IMR-90 (cell line): ENCODE measurements around the gene BCL2. TPM values are rescaled to one million over a fixed set of nuclear protein-coding genes. Genes with fewer than 3 reads are reported as not detected.

ENCODE experiments used
- ATAC-seq: fragments of 200-7000 bp; cut with Tn5 transposase; 2 replicates; pipeline ENCODE4 v1.9.1; 2020; ENCODE audit warnings: low read depth, mild to moderate bottlenecking, moderate library complexity
- BruUV-seq: library from RNA; stranded (reverse); fragments of 400-500 nt; replicated peaks from 2 replicates; lab custom pipeline; 2021; lab: Mats Ljungman, UMichigan
- CTCF ChIA-PET: fragments of 300-600 bp; formaldehyde crosslinking; extraction: SDS; loops from one replicate; lab custom pipeline; 2021; ENCODE audit warnings: antibody characterized with exemption; lab: Yijun Ruan, JAX
- POLR2A ChIA-PET: fragments of 300-600 bp; sonication (Branson Sonifier 250); formaldehyde crosslinking; loops from one replicate; lab custom pipeline; 2022; ENCODE audit warnings: antibody characterized with exemption; ENCODE audit not compliant: unreplicated experiment; lab: Charles Lee
- DNase-seq: peaks from one replicate; pipeline ENCODE4 v3.0.0; 2013
- H2AFZ ChIP-seq: replicated peaks from 2 replicates; pipeline ENCODE3; 2013; ENCODE audit warnings: low read length, mild to moderate bottlenecking; ENCODE audit not compliant: poor library complexity
- H2AK5ac ChIP-seq: 2 replicates; pipeline ENCODE4 v1.6.1; 2013; ENCODE audit warnings: low read depth, low read length, inconsistent platforms
- H2AK9ac ChIP-seq: replicated peaks from 2 replicates; pipeline ENCODE3; 2013; ENCODE audit warnings: mild to moderate bottlenecking, low read depth, low read length, moderate library complexity; ENCODE audit not compliant: poor library complexity
- H2BK120ac ChIP-seq: 2 replicates; pipeline ENCODE4 v1.6.1; 2013; ENCODE audit warnings: low read depth, low read length, inconsistent platforms
- H2BK15ac ChIP-seq: 3 replicates; pipeline ENCODE4 v1.6.1; 2013; ENCODE audit warnings: low read depth, low read length, inconsistent platforms
- H2BK20ac ChIP-seq: 2 replicates; pipeline ENCODE4 v1.6.1; 2013; ENCODE audit warnings: low read depth, mild to moderate bottlenecking, inconsistent platforms, low read length, moderate library complexity
- H2BK5ac ChIP-seq: 2 replicates; pipeline ENCODE4 v1.6.1; 2013; ENCODE audit warnings: mild to moderate bottlenecking, low read depth, low read length, inconsistent platforms; ENCODE audit not compliant: poor library complexity, severe bottlenecking
- H3K14ac ChIP-seq: replicated peaks from 2 replicates; pipeline ENCODE4 v1.6.1; 2013; ENCODE audit warnings: low read depth, low read length, inconsistent platforms
- H3K18ac ChIP-seq: 2 replicates; pipeline ENCODE4 v1.6.1; 2013; ENCODE audit warnings: low read depth, low read length, control low read depth
- H3K23ac ChIP-seq: 2 replicates; pipeline ENCODE4 v1.6.1; 2013; ENCODE audit warnings: low read depth, low read length, inconsistent platforms
- H3K27ac ChIP-seq: 2 replicates; pipeline ENCODE4 v1.5.1; 2013; ENCODE audit warnings: mild to moderate bottlenecking, control low read depth, low read length; ENCODE audit not compliant: insufficient read depth
- H3K27me3 ChIP-seq: 2 replicates; pipeline ENCODE4 v1.6.1; 2013; ENCODE audit warnings: low read length; ENCODE audit not compliant: control insufficient read depth, insufficient read depth
- H3K36me3 ChIP-seq: 2 replicates; pipeline ENCODE4 v1.6.1; 2013; ENCODE audit warnings: low read length, mixed read lengths; ENCODE audit not compliant: control insufficient read depth, insufficient read depth
- H3K4ac ChIP-seq: 2 replicates; pipeline ENCODE4 v1.6.1; 2013; ENCODE audit warnings: low read depth, low read length, inconsistent platforms
- H3K4me1 ChIP-seq: 2 replicates; pipeline ENCODE4 v1.6.1; 2013; ENCODE audit warnings: low read length, mixed read lengths; ENCODE audit not compliant: control insufficient read depth, insufficient read depth
- H3K4me2 ChIP-seq: 2 replicates; pipeline ENCODE4 v1.6.1; 2013; ENCODE audit warnings: low read depth, mild to moderate bottlenecking, control low read depth, low read length, moderate library complexity
- H3K4me3 ChIP-seq: 2 replicates; pipeline ENCODE4 v1.5.1; 2013; ENCODE audit warnings: low read depth, mild to moderate bottlenecking, control low read depth, low read length, moderate library complexity; ENCODE audit not compliant: insufficient read depth
- H3K56ac ChIP-seq: 2 replicates; pipeline ENCODE4 v1.6.1; 2013; ENCODE audit warnings: low read length, inconsistent platforms; ENCODE audit not compliant: insufficient read depth; ENCODE audit errors: extremely low read depth
- H3K79me1 ChIP-seq, 2 experiments: 2 replicates each; pipeline ENCODE4 v1.6.1; 2013; ENCODE audit warnings: low read length in 2 of 2, inconsistent platforms in 1 of 2, low read depth in 1 of 2
- H3K9ac ChIP-seq: 2 replicates; pipeline ENCODE4 v1.6.1; 2013; ENCODE audit warnings: low read depth, low read length, control low read depth
- H3K9me1 ChIP-seq: 2 replicates; pipeline ENCODE4 v1.6.1; 2013; ENCODE audit warnings: low read length, inconsistent platforms; ENCODE audit not compliant: insufficient read depth
- H3K9me3 ChIP-seq: 2 replicates; pipeline ENCODE4 v1.6.1; 2013; ENCODE audit warnings: low read length; ENCODE audit not compliant: control insufficient read depth, insufficient read depth
- H4K20me1 ChIP-seq: 2 replicates; pipeline ENCODE4 v1.6.1; 2013; ENCODE audit warnings: low read length, inconsistent platforms; ENCODE audit not compliant: insufficient read depth
- H4K5ac ChIP-seq: 2 replicates; pipeline ENCODE4 v1.6.1; 2013; ENCODE audit warnings: mild to moderate bottlenecking, low read depth, low read length, control low read depth
- H4K8ac ChIP-seq, 2 experiments: 2 replicates each; pipeline ENCODE4 v1.6.1; 2013; ENCODE audit warnings: low read depth in 2 of 2, low read length in 2 of 2, control low read depth in 1 of 2, inconsistent platforms in 1 of 2
- H4K91ac ChIP-seq: 2 replicates; pipeline ENCODE4 v1.6.1; 2013; ENCODE audit warnings: low read depth, low read length, inconsistent platforms; ENCODE audit not compliant: insufficient read depth
- BHLHE40 ChIP-seq: fragments of 150-350 bp; IDR thresholded peaks from 2 replicates; pipeline ENCODE4 v1.6.1; 2016; ENCODE audit warnings: mild to moderate bottlenecking, low read depth, low read length
- CHD1 ChIP-seq: IDR thresholded peaks from 2 replicates; pipeline ENCODE4 v1.6.1; 2012; ENCODE audit warnings: low read depth, low read length, improper control_type of control experiment
- MAFK ChIP-seq: IDR thresholded peaks from 2 replicates; pipeline ENCODE4 v1.6.1; 2012; ENCODE audit warnings: low read depth, low read length, improper control_type of control experiment
- POLR2A ChIP-seq: IDR thresholded peaks from 2 replicates; pipeline ENCODE4 v1.6.1; 2012; ENCODE audit warnings: mild to moderate bottlenecking, low read depth, low read length
- RCOR1 ChIP-seq: IDR thresholded peaks from 2 replicates; pipeline ENCODE4 v1.6.1; 2012; ENCODE audit warnings: mild to moderate bottlenecking, low read length, improper control_type of control experiment; ENCODE audit not compliant: insufficient replicate concordance
- SMC3 ChIP-seq: fragments of 150-350 bp; IDR thresholded peaks from 2 replicates; pipeline ENCODE4 v1.6.1; 2016; ENCODE audit warnings: low read depth, mild to moderate bottlenecking, antibody characterized with exemption, low read length, moderate library complexity
- WGBS, 2 experiments: methylation state at CpG; one replicate each; pipeline versions ENCODE4 v1.1.5 to v1.1.7; 2013; ENCODE audit warnings: missing lambda C conversion rate in 2 of 2; ENCODE audit not compliant: insufficient read length in 1 of 2; ENCODE audit errors: extremely low coverage in 2 of 2; 5-methylcytosine and 5-hydroxymethylcytosine counted together
- dilution Hi-C: fragments of 300-500 bp; cut with HindIII; formaldehyde crosslinking; loops from one replicate; pipeline ENCODE4 v1.14.3; 2018; ENCODE audit warnings: low sequenced_read_pairs; ENCODE audit not compliant: unreplicated experiment
- in situ Hi-C: fragments of 300-500 bp; cut with MboI; formaldehyde crosslinking; loops from 3 replicates; pipeline ENCODE4 v1.14.3; 2019; ENCODE audit warnings: low sequenced_read_pairs, inconsistent platforms, mixed read lengths
- intact Hi-C: fragments of 100-400 bp; cut with micrococcal nuclease; formaldehyde crosslinking; loops from 2 replicates; pipeline ENCODE4 v1.10.0; 2022
- polyA plus RNA-seq, 3 experiments: library from polyadenylated mRNA; depleted of rRNA; stranded (reverse); fragments of >200 nt; gene quantifications; 2 replicates each; pipeline ENCODE4 v1.2.3, GENCODE V29; 2012; ENCODE audit warnings: low replicate concordance in 1 of 3
- total RNA-seq: library from RNA; depleted of rRNA; stranded (reverse); fragments of >200 nt; gene quantifications from 2 replicates; pipeline ENCODE4 v1.2.3, GENCODE V29; 2012
- TF ChIP-seq, protein P1 (sequence below): conservative IDR thresholded peaks from 2 replicates; pipeline ENCODE4 v1.5.1; 2012; ENCODE audit warnings: mild to moderate bottlenecking, low read depth, low read length, improper control_type of control experiment
- TF ChIP-seq, protein P2 (sequence below): fragments of 150-350 bp; IDR thresholded peaks from 2 replicates; pipeline ENCODE4 v1.6.1; 2017; ENCODE audit warnings: mild to moderate bottlenecking, antibody characterized with exemption, low read length, low read depth

The BCL2 gene
- total and polyA plus RNA-seq, 2 of the 4 experiments (the other 2 are of a cell fraction), result 0.24 to 0.54 TPM

DNA sequence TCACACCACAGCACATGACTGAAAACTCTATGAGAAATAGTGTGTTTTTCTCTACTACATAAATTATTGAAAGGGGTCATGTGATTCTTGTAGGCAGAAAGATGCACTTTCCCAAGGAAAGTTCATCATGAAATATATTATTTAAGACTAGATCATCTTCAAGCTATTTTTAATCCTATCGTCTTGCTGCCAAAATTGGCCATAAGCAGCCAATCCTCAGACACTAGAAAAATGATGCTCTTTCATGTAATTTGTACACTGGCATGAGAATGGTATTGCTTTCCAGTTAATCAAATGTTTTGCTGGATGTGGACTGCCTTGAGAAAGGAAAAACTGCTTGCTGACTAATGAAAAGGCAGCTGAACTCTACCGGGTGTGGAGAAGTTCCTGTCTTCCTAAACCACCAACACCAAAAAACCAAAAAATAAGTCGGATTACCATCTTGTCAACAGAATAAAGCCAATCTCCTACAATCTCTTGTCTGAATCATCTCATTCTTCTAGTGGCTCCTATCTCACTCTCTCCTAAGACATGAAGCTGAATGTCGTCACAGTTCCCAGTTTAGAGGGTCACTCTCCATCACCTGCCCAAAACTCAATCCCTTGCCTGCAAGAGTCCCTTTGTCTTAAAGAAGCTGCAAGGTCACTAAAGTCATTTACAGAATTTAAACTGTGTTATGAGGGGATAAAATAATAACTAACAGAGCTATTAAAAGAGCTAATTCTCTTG is 5.3 kb downstream of the BCL2 start:
- no peak overlapping the region for H3K4me2 ChIP-seq
- WGBS, 2 experiments, result no CpG with 5 or more reads among the region's 4 CpGs
- in situ Hi-C loops (no loop called here), intact Hi-C loops (no loop called here), dilution Hi-C loops (no loop called here)
- no peak overlapping the region for H2BK5ac ChIP-seq
- CTCF ChIA-PET, result no interaction called here
- H3K4me3 ChIP-seq, result no peak overlapping the region
- peaks cover 0 to 4% of the 10 kb centered on the region in 2 experiments; a peak in 1 of 4 replicates for H3K79me1 ChIP-seq
- no peak overlapping the region for H2BK15ac ChIP-seq
- no peak overlapping the region for H3K14ac ChIP-seq
- H3K4ac ChIP-seq, result no peak overlapping the region
- no peak overlapping the region for H4K5ac ChIP-seq
- TF ChIP-seq RCOR1 (no peak), BHLHE40 (no peak), POLR2A (no peak), SMC3 (no peak), MAFK (no peak), CHD1 (no peak)
- TF ChIP-seq, protein P1, sequence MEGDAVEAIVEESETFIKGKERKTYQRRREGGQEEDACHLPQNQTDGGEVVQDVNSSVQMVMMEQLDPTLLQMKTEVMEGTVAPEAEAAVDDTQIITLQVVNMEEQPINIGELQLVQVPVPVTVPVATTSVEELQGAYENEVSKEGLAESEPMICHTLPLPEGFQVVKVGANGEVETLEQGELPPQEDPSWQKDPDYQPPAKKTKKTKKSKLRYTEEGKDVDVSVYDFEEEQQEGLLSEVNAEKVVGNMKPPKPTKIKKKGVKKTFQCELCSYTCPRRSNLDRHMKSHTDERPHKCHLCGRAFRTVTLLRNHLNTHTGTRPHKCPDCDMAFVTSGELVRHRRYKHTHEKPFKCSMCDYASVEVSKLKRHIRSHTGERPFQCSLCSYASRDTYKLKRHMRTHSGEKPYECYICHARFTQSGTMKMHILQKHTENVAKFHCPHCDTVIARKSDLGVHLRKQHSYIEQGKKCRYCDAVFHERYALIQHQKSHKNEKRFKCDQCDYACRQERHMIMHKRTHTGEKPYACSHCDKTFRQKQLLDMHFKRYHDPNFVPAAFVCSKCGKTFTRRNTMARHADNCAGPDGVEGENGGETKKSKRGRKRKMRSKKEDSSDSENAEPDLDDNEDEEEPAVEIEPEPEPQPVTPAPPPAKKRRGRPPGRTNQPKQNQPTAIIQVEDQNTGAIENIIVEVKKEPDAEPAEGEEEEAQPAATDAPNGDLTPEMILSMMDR, result no peak
- TF ChIP-seq, protein P2, sequence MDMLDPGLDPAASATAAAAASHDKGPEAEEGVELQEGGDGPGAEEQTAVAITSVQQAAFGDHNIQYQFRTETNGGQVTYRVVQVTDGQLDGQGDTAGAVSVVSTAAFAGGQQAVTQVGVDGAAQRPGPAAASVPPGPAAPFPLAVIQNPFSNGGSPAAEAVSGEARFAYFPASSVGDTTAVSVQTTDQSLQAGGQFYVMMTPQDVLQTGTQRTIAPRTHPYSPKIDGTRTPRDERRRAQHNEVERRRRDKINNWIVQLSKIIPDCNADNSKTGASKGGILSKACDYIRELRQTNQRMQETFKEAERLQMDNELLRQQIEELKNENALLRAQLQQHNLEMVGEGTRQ, result no peak
- POLR2A ChIA-PET, result no interaction called here
- H3K18ac ChIP-seq, result no peak overlapping the region
- H3K27ac ChIP-seq, result no peak overlapping the region
- H4K20me1 ChIP-seq, result no peaks in the 10 kb centered on the region
- peaks cover 3% of the 10 kb centered on the region; the same call in 1 of the 2 replicates for H3K4me1 ChIP-seq
- no peak overlapping the region for H2BK120ac ChIP-seq
- H3K9me3 ChIP-seq, result no peaks in the 10 kb centered on the region
- no peak overlapping the region for H3K56ac ChIP-seq
- H3K23ac ChIP-seq, result no peak overlapping the region
- DNase-seq (no peak), ATAC-seq (no peak)
- H4K8ac ChIP-seq, result no peak overlapping the region
- H2AK9ac ChIP-seq, result no peak overlapping the region
- H4K91ac ChIP-seq, result no peak overlapping the region
- H2AK5ac ChIP-seq, result no peak overlapping the region
- no peaks in the 10 kb centered on the region for H3K36me3 ChIP-seq
- H2BK20ac ChIP-seq, result no peak overlapping the region
- peaks cover 19% of the 10 kb centered on the region for H3K27me3 ChIP-seq
- H3K9ac ChIP-seq, result no peak overlapping the region
- H3K9me1 ChIP-seq, result no peaks in the 10 kb centered on the region
- no peak overlapping the region for H2AFZ ChIP-seq
- no TSS peak for BruUV-seq
